ENCODE data around the gene HMGB3. TPM values are rescaled to one million over a fixed set of nuclear protein-coding genes. Genes with fewer than 3 reads are reported as not detected.

Gene HMGB3
- total and polyA plus RNA-seq, 4 donors = 9.2 to 46.7 (median 13.2) TPM

DNA sequence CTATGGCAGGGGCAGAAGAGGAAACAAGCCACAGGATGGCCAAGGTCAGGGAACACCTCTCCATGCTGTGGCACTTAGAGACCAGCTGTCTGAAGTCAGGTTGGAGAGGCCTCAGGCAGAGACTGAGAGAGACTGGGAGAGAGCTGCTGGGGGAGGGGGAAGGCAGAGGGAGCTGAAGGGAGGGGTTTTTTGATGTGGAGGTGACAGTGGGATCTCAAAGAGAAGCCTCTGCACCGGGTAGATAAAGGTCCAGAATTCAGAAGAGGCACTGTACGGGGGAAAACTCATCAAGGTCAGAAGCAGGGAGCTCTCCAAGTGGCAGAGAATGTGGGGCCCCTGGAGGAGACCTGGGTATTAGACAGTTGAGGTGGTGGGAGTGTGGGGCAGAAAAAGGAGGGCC lies 41.6 kb upstream of the HMGB3 start:
- peak; percentile 36 for DNase-seq (ENCODE audit: low spot score)
- TF ChIP-seq GABPA (IDR thresholded peaks at IDR 0.05 in 1 of 2, conservative IDR thresholded peaks at IDR 0.05 in 1 of 2) (no peak), ZBTB33 (IDR thresholded peaks at IDR 0.05) (no peak)
- TF ChIP-seq, protein P1, sequence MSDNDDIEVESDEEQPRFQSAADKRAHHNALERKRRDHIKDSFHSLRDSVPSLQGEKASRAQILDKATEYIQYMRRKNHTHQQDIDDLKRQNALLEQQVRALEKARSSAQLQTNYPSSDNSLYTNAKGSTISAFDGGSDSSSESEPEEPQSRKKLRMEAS (IDR thresholded peaks at IDR 0.05) = no peak
- no peak overlapping the region for H3K4me3 ChIP-seq (ENCODE audit: low read depth in 1 of 3, low read length in 3 of 3)

GRCh38 chrX:150942942-150943594 lies 40.1 kb upstream of the HMGB3 start:
- H3K4me1 ChIP-seq (ENCODE audit: control insufficient read depth in 4 of 4, insufficient read depth in 4 of 4, low read length in 3 of 4) = no peaks in the 10 kb centered on the region
- TF ChIP-seq ZBTB33 (IDR thresholded peaks at IDR 0.05) (no peak), RAD21 (IDR thresholded peaks at IDR 0.05) (no peak), EGR1 (IDR thresholded peaks at IDR 0.05; ENCODE audit: low read depth in 2 of 2) (no peak), FOXA2 (IDR thresholded peaks at IDR 0.05) (no peak), RXRA (IDR thresholded peaks at IDR 0.05) (no peak), ATF3 (IDR thresholded peaks at IDR 0.05) (no peak), SP1 (IDR thresholded peaks at IDR 0.05) (no peak), HNF4G (IDR thresholded peaks at IDR 0.05) (no peak), HNF4A (conservative IDR thresholded peaks at IDR 0.05) (no peak), NR2F2 (IDR thresholded peaks at IDR 0.05) (no peak), TAF1 (conservative IDR thresholded peaks at IDR 0.05) (no peak), GABPA (IDR thresholded peaks at IDR 0.05 in 1 of 2, conservative IDR thresholded peaks at IDR 0.05 in 1 of 2) (no peak), JUND (IDR thresholded peaks at IDR 0.05) (no peak), YY1 (IDR thresholded peaks at IDR 0.05) (no peak), FOXA1 (IDR thresholded peaks at IDR 0.05) (no peak)
- TF ChIP-seq, protein P2, sequence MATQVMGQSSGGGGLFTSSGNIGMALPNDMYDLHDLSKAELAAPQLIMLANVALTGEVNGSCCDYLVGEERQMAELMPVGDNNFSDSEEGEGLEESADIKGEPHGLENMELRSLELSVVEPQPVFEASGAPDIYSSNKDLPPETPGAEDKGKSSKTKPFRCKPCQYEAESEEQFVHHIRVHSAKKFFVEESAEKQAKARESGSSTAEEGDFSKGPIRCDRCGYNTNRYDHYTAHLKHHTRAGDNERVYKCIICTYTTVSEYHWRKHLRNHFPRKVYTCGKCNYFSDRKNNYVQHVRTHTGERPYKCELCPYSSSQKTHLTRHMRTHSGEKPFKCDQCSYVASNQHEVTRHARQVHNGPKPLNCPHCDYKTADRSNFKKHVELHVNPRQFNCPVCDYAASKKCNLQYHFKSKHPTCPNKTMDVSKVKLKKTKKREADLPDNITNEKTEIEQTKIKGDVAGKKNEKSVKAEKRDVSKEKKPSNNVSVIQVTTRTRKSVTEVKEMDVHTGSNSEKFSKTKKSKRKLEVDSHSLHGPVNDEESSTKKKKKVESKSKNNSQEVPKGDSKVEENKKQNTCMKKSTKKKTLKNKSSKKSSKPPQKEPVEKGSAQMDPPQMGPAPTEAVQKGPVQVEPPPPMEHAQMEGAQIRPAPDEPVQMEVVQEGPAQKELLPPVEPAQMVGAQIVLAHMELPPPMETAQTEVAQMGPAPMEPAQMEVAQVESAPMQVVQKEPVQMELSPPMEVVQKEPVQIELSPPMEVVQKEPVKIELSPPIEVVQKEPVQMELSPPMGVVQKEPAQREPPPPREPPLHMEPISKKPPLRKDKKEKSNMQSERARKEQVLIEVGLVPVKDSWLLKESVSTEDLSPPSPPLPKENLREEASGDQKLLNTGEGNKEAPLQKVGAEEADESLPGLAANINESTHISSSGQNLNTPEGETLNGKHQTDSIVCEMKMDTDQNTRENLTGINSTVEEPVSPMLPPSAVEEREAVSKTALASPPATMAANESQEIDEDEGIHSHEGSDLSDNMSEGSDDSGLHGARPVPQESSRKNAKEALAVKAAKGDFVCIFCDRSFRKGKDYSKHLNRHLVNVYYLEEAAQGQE (IDR thresholded peaks at IDR 0.05) = no peak
- TF ChIP-seq, protein P1 (IDR thresholded peaks at IDR 0.05) = no peak
- TF ChIP-seq, protein P3, sequence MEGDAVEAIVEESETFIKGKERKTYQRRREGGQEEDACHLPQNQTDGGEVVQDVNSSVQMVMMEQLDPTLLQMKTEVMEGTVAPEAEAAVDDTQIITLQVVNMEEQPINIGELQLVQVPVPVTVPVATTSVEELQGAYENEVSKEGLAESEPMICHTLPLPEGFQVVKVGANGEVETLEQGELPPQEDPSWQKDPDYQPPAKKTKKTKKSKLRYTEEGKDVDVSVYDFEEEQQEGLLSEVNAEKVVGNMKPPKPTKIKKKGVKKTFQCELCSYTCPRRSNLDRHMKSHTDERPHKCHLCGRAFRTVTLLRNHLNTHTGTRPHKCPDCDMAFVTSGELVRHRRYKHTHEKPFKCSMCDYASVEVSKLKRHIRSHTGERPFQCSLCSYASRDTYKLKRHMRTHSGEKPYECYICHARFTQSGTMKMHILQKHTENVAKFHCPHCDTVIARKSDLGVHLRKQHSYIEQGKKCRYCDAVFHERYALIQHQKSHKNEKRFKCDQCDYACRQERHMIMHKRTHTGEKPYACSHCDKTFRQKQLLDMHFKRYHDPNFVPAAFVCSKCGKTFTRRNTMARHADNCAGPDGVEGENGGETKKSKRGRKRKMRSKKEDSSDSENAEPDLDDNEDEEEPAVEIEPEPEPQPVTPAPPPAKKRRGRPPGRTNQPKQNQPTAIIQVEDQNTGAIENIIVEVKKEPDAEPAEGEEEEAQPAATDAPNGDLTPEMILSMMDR (IDR thresholded peaks at IDR 0.05; ENCODE audit: low read depth, low read length, missing input control) = no peak
- H3K9me3 ChIP-seq (ENCODE audit: control insufficient read depth in 4 of 4, low read length in 3 of 4) = no peaks in the 10 kb centered on the region
- WGBS = 88% methylated on average over 9 of the region's 9 CpGs
- H3K9ac ChIP-seq (ENCODE audit: low read depth in 1 of 2, low read length in 2 of 2) = no peak overlapping the region
- H3K27ac ChIP-seq (ENCODE audit: low read depth in 1 of 2, low read length in 2 of 2) = no peak overlapping the region
- no peaks in the 10 kb centered on the region for H3K36me3 ChIP-seq (ENCODE audit: control insufficient read depth in 4 of 4, insufficient read depth in 3 of 4, low read depth in 1 of 4, low read length in 3 of 4)
- H3K4me3 ChIP-seq (ENCODE audit: low read depth in 1 of 3, low read length in 3 of 3) = no peak overlapping the region
- H3K27me3 ChIP-seq (ENCODE audit: control insufficient read depth in 4 of 4, insufficient read depth in 4 of 4, low read length in 3 of 4) = no peaks in the 10 kb centered on the region
- DNase-seq (ENCODE audit: low spot score) = peak; percentile 37

More for the DNA sequence above, 41.6 kb upstream of the HMGB3 start:
- H3K27me3 ChIP-seq (ENCODE audit: control insufficient read depth in 4 of 4, insufficient read depth in 4 of 4, low read length in 3 of 4) = no peaks in the 10 kb centered on the region
- peaks cover 0 to 1% (median 0%) of the 10 kb centered on the region in 4 donors for H3K9me3 ChIP-seq (ENCODE audit: control insufficient read depth in 4 of 4, low read length in 3 of 4)
- H3K4me1 ChIP-seq (ENCODE audit: control insufficient read depth in 4 of 4, insufficient read depth in 4 of 4, low read length in 3 of 4) = no peaks in the 10 kb centered on the region
- H3K9ac ChIP-seq (ENCODE audit: low read depth in 1 of 2, low read length in 2 of 2) = no peak overlapping the region
- H3K27ac ChIP-seq (ENCODE audit: low read depth in 1 of 2, low read length in 2 of 2) = no peak overlapping the region
- WGBS = 61% methylated on average over 2 of the region's 2 CpGs
- H3K36me3 ChIP-seq (ENCODE audit: control insufficient read depth in 4 of 4, insufficient read depth in 3 of 4, low read depth in 1 of 4, low read length in 3 of 4) = no peaks in the 10 kb centered on the region

Data from liver (tissue), 9 donors.